Right ventricle myocardium superior (tissue), 1 donor: ENCODE data around the gene PSMD13. TPM values are rescaled to one million over a fixed set of nuclear protein-coding genes. Genes with fewer than 3 reads are reported as not detected.
"Not testable (repeated sequence)": the region's sequence is repeated elsewhere in the genome, so short reads cannot be mapped to it uniquely, and the experiment has no call there.

Source experiments
- ATAC-seq: fragments of 200-7000 bp; cut with Tn5 transposase; one replicate; pipeline ENCODE4 v1.9.1; 2020; ENCODE audit warnings: mild to moderate bottlenecking; ENCODE audit not compliant: poor library complexity
- DNase-seq: peaks from one replicate; pipeline ENCODE4 v3.0.0-alpha.2; 2020
- intact Hi-C: fragments of 100-400 bp; cut with DNase I; formaldehyde crosslinking; loops from one replicate; pipeline ENCODE4 v1.11.2; 2022
- total RNA-seq: library from RNA; stranded (reverse); fragmentation: NEBNext Ultra II Directional; extraction: Animal tissue kit (Norgen Biotek cat#: 25700); gene quantifications from one replicate; pipeline ENCODE4 v1.2.1, GENCODE V29; 2021
- donor health status: DM: no; HTN: yes; CAD: no; lungs with severe emphysema.

PSMD13 gene
- total RNA-seq, 1 donor from 2014 or later, result 93.4 TPM

DNA sequence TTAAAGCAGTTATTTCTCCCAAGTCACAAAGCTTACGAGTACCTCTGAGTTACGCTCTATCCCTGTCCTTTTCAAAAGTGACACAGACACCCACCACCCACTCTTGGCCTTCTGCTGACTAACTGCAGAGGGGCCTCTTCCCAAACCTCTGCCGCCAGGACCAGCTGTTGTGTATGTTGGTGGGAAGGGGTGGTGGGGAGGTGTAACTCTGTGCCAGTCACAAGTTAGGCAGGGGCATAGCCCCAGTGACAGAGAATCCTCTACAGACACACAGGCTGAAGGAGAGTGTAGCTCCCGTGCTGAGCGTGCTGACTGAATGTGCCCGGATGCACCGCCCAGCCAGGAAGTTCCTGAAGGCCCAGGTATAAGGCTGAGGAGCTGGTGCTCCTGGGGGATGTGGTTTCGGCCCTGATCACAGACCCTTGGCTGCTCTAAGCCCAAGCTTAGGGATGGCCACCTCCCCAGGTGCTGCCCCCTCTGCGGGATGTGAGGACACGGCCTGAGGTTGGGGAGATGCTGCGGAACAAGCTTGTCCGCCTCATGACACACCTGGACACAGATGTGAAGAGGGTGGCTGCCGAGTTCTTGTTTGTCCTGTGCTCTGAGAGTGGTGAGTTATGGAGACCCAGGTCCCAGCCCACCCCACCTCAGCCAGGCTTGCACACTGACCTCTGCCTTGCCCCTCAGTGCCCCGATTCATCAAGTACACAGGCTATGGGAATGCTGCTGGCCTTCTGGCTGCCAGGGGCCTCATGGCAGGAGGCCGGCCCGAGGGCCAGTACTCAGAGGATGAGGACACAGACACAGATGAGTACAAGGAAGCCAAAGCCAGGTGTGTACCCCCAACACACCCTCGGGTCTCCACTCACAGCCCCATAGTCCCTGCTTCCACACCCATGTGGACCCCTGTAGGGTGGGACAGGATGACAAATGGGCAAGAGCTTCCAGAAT lies 24.4 kb upstream of the PSMD13 start:
- DNase-seq, result peak; percentile 24
- intact Hi-C loops, result no loop called here
- no peak for ATAC-seq

- ATAC-seq (no peak), DNase-seq (peak; percentile 23)
- intact Hi-C loops, result no loop called here
Observed at GRCh38 chr11:213111-213510, 23.7 kb upstream of the PSMD13 start.

DNA sequence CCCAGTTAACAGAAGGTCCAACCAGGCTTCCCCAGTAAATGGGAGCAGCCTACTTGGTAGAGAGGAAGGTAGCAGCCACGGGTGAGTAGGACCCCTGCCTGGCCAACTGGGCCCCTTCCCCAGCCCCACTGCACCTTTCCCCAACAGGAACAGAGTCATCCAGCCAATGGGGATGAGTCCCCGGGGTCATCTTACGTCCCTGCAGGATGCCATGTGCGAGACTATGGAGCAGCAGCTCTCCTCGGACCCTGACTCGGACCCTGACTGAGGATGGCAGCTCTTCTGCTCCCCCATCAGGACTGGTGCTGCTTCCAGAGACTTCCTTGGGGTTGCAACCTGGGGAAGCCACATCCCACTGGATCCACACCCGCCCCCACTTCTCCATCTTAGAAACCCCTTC lies 22.7 kb upstream of the PSMD13 start:
- peak; percentile 33 for DNase-seq
- ATAC-seq, result no peak
- intact Hi-C loops, result no loop called here

DNA sequence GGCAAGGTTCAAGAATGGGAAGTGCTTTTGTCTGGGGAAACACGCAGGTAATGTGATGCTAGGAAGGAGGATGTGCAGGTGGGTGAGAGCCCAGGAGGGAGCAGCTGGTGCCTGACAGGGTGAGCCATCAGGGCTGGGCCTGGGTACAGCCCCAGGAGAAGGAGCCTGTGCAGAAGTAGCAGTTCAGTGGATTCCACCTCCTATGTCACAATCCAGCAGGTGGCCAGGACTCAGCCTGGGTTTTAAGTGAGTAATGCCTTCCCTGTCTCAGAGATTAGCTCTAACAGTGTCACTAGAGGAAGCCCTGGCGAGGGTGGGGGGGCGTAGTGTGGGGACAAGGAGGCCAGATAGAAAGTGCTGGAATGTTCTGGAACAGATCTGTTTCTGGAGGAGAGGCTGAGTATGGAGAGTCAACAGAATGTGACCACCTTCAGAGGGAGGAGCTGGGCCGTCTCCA lies 21.2 kb upstream of the PSMD13 start:
- intact Hi-C loops, result no loop called here
- peak; percentile 31 for DNase-seq
- no peak for ATAC-seq

GRCh38 chr11:216081-216974 lies 20.4 kb upstream of the PSMD13 start:
- ATAC-seq, result no peak
- intact Hi-C loops, result no loop called here
- DNase-seq, result peak; percentile 11

DNA sequence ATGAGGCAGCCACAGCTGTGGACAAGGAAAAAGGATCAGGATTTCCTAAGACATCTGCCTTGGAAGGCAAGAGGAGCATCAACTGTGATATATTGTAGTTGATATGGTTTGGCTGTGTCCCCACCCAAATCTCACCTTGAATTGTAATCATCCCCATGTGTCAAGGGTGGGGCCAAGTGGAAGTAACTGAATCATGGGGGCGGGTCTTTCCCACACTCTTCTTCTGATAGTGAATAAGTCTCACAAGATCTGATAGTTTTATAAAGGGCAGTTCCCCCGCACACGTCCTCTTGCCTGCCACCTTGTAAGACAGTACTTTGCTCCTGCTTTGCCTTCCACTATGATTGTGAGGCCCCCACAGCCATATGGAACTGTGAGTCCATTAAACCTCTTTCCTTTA lies 19.1 kb upstream of the PSMD13 start:
- ATAC-seq (no peak), DNase-seq (no peak)
- intact Hi-C loops, result no loop called here

GRCh38 chr11:218815-219593 lies 17.8 kb upstream of the PSMD13 start:
- ATAC-seq (no peak), DNase-seq (peak; percentile 37)
- intact Hi-C loops, result no loop called here

- intact Hi-C loops, DNase-seq, ATAC-seq: not testable (repeated sequence)
Observed at GRCh38 chr11:220641-221215, 16.0 kb upstream of the PSMD13 start.

GRCh38 chr11:221539-221938 lies 15.2 kb upstream of the PSMD13 start:
- no peak for ATAC-seq
- no peak for DNase-seq
- intact Hi-C loops, result no loop called here

GRCh38 chr11:221998-222789 lies 14.6 kb upstream of the PSMD13 start:
- no peak for ATAC-seq
- intact Hi-C loops, result no loop called here
- peak; percentile 22 for DNase-seq

DNA sequence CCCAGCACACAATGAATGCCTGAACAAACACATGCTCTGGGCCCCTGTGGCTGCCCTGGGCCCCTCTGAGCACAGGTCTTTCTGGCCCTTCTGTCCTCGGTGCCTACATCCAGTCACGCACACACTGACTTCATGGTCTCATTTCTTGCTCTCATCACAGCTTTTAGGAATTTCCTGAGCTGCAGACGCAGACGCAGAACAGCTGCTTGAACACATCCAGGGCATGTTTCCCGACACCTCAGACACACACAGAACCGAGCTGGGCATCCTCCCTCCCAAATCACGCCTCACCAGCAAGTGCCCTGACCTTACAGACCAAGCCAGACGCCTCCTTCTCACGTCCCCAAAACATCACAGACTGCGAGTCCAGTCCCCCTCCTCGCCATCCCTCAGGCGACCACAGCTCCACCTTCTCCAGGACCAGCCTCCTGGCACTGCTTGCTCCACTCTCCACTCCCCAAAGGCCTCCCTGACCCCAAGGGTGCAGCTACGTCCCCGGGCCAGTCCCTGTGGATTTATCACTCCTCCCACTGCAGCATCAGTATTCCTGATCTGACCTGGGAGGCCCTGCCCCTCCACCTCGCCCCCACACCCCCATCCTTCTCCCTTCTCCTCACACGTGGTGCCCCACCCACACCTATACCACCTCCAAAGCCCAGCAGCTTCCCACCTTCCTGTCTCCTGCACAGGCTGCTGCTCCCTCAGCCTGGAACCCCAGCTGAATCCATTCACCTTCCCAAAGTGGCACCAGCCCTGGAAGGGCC lies 13.6 kb upstream of the PSMD13 start:
- ATAC-seq, result peak; percentile 11
- intact Hi-C loops, result no loop called here
- DNase-seq, result peak; percentile 27

DNA sequence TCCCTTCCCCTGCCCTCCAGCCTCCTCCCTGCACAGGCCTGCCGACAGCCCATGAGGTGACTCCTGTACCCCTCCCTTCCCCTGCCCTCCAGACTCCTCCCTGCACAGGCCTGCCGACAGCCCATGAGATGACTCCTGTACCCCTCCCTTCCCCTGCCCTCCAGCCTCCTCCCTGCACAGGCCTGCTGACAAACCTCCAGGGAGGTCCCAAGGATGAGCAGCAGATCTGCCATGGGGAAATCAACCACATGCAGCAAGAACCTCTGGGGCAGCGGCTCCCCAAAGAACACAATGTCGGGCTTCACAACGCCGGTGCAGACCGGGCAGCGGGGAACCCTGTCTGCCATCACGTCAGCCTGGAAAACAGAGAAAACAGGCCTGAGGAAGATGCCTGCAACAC lies 12.9 kb upstream of the PSMD13 start:
- DNase-seq (peak; percentile 11), ATAC-seq (no peak)
- intact Hi-C loops, result no loop called here

DNA sequence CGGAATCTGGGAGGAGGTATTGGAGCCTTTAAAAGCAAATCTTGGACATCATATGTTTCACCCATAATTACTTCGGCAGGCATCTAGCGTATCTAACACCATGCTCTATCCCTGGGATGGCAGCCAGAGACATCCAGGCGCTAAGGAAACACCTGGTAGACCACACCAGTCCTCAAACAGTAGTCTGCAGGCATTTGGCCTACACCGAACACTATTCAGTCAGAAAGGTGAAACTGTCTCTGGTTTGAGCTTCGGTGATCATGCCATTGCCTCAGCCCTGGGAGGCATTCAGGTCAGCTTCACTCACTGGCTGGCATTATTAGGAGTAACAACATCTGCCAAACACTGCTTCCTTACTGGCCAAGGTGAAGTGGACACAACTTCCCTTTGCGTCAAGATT lies 12.4 kb upstream of the PSMD13 start:
- ATAC-seq (no peak), DNase-seq (no peak)
- intact Hi-C loops, result no loop called here

- DNase-seq (no peak), ATAC-seq (no peak)
- intact Hi-C loops, result no loop called here
Observed at GRCh38 chr11:225734-226453, 10.9 kb upstream of the PSMD13 start.

DNA sequence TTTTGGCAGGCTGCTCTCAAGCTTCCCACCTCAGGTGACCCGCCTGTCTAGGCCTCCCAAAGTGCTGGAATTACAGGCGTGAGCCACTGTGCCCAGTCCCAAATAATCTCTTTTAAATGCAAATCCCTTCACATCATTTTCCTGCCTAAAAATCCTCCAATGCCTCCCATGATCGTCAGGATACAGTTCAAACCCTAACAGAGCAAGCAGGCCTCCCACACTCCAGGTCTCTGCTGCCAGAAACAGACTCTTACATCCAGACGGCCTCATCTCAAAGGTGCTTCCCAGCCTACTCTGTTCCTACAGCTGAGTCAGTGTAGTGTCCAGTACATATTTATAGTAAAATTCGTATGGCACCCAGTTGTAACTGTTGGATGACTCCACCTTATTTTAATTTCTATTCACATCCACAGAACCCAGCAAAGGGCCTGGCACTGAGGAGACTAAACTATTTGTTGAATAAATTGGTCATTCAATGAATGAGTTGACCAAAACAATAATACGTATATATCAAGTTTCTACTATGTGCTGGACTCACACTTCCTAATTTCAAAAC lies 8.9 kb upstream of the PSMD13 start:
- no peak for ATAC-seq
- intact Hi-C loops, result no loop called here
- DNase-seq, result no peak

DNA sequence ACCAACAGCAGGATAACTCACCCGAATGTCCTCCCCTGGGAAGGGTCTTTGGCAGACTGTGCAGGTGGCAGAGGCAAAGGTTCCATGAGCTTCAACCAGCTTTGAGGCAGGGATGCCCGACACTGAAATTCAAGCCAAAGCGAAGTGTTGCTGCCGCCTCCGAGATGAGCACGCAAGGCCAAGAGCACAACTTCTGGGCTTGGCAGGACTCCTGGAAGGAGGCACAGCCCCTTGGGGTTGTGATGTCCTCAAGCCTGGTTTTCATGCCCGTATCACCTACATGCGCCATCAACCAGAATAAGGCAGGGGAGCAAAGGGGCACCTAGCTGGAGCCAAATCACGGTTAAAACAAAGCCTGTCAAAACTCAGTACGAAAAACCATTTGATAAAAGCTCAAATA lies 6.3 kb upstream of the PSMD13 start:
- no peak for ATAC-seq
- DNase-seq, result no peak
- intact Hi-C loops, result no loop called here
